ENCODE results near the gene NFIX. TPM values are rescaled to one million over a fixed set of nuclear protein-coding genes. Genes with fewer than 3 reads are reported as not detected.

Gene NFIX
- total and polyA plus RNA-seq, 2 donors (not counting 1 experiment from before 2014, with no cell fraction given) = 0.69 to 5.6 TPM

GRCh38 chr19:12946092-12946721, 49.1 kb upstream of the NFIX start:
- H2AFZ ChIP-seq (ENCODE audit: insufficient read depth, low read depth, low read length, poor library complexity, severe bottlenecking) = peak overlapping the region; percentile 71
- ChIA-PET CTCF (interaction anchor here (1.0 to 1.4 kb wide), 4 partner anchors 9 to 149 kb away, joined by 3 to 5 read pairs (median 3); partner anchors contain the start of gene GADD45GIP1), POLR2A (interaction anchor here (0.6 to 0.9 kb wide), 2 partner anchors 18 to 148 kb away, joined by 4 to 7 read pairs; no protein-coding TSS in a partner anchor)
- peaks cover 34% of the 10 kb centered on the region for H4K20me1 ChIP-seq (ENCODE audit: control insufficient read depth, insufficient read depth, low read length, poor library complexity, severe bottlenecking)
- peaks cover 40% of the 10 kb centered on the region for H3K79me2 ChIP-seq (ENCODE audit: control insufficient read depth, insufficient read depth, low read length)
- peak overlapping the region; percentile 94 for H3K9ac ChIP-seq (ENCODE audit: low read length)
- Mint-ChIP-seq H3K27me3 (no peaks in the 10 kb centered on the region), H3K27ac (peak overlapping the region; percentile 92), H3K4me1 (peaks cover 43% of the 10 kb centered on the region), H3K4me3 (peak overlapping the region; percentile 92), H3K9me3 (ENCODE audit: insufficient read depth) (no peaks in the 10 kb centered on the region)
- H3K4me1 ChIP-seq (ENCODE audit: control insufficient read depth in 2 of 2, insufficient read depth in 2 of 2, low read length in 2 of 2) = peaks cover 15 to 38% of the 10 kb centered on the region in 2 donors
- peaks cover 0 to 7% (median 0%) of the 10 kb centered on the region in 3 donors for H3K9me3 ChIP-seq (ENCODE audit: control extremely low read depth in 1 of 3, control insufficient read depth in 2 of 3, insufficient read depth in 1 of 3, low read length in 2 of 3)
- H3K4me3 ChIP-seq (ENCODE audit: control extremely low read depth in 1 of 5, extremely low read depth in 1 of 5, insufficient read depth in 1 of 5, low read depth in 2 of 5, low read length in 4 of 5) = peak overlapping the region; percentile 55 to 90 (median 61)
- no peak for DNase-seq
- TF ChIP-seq, protein P1, sequence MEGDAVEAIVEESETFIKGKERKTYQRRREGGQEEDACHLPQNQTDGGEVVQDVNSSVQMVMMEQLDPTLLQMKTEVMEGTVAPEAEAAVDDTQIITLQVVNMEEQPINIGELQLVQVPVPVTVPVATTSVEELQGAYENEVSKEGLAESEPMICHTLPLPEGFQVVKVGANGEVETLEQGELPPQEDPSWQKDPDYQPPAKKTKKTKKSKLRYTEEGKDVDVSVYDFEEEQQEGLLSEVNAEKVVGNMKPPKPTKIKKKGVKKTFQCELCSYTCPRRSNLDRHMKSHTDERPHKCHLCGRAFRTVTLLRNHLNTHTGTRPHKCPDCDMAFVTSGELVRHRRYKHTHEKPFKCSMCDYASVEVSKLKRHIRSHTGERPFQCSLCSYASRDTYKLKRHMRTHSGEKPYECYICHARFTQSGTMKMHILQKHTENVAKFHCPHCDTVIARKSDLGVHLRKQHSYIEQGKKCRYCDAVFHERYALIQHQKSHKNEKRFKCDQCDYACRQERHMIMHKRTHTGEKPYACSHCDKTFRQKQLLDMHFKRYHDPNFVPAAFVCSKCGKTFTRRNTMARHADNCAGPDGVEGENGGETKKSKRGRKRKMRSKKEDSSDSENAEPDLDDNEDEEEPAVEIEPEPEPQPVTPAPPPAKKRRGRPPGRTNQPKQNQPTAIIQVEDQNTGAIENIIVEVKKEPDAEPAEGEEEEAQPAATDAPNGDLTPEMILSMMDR (IDR thresholded peaks at IDR 0.05) = no peak
- no peak for TF ChIP-seq EZH2 (IDR thresholded peaks at IDR 0.05; ENCODE audit: borderline replicate concordance, insufficient read depth, low read depth, low read length, poor library complexity, severe bottlenecking)
- H3K4me2 ChIP-seq (replicated peaks; ENCODE audit: low read depth, low read length, poor library complexity, severe bottlenecking) = peak overlapping the region; percentile 94
- H3K36me3 ChIP-seq (replicated peaks in 1 of 2; ENCODE audit: control extremely low read depth in 1 of 2, control insufficient read depth in 1 of 2, extremely low read depth in 1 of 2, insufficient read depth in 2 of 2, low read length in 1 of 2) = peaks cover 0 to 75% of the 10 kb centered on the region in 2 experiments
- ATAC-seq (ENCODE audit: low read depth) = peak; percentile 48
- no peaks in the 10 kb centered on the region for H3K27me3 ChIP-seq (replicated peaks in 1 of 4; ENCODE audit: control extremely low read depth in 1 of 4, control insufficient read depth in 3 of 4, insufficient read depth in 4 of 4, low read length in 3 of 4)
- peak overlapping the region; percentile 68 to 86 for H3K27ac ChIP-seq (ENCODE audit: low read length in 2 of 2)
- under 1% methylated on average over 35 of the region's 40 CpGs for WGBS (ENCODE audit: insufficient coverage)
- intact Hi-C loops (cut with micrococcal nuclease) = no loop called here
